H1 (cell line): ENCODE results near the gene SPON2.
A peak's percentile ranks its signal among the peaks of the same experiment; 100 is the strongest.

Experiments
- BRCA1 ChIP-seq: IDR thresholded peaks from 2 replicates; pipeline ENCODE4 v1.6.1; 2012; ENCODE audit warnings: low read depth, low read length, improper control_type of control experiment
- CTCF ChIP-seq, 3 experiments: IDR thresholded peaks; 1 replicate in 2 of 3; 2 replicates in 1 of 3; pipeline versions ENCODE4 v1.5.1 to v1.6.1; 2011; ENCODE audit warnings: low read length in 3 of 3, mild to moderate bottlenecking in 3 of 3, inconsistent platforms in 2 of 3, low read depth in 1 of 3, moderate library complexity in 1 of 3; ENCODE audit not compliant: insufficient read depth in 1 of 3; ENCODE audit errors: control extremely low read depth in 1 of 3
- GABPA ChIP-seq: IDR thresholded peaks from 2 replicates; pipeline ENCODE4 v1.6.1; 2011; ENCODE audit warnings: mild to moderate bottlenecking, low read length, moderate library complexity, borderline replicate concordance; ENCODE audit not compliant: insufficient read depth
- RNF2 ChIP-seq: fragments of 200-900, 300-1000 bp; sonication (generic); IDR thresholded peaks from 2 replicates; pipeline ENCODE4 v1.7.1; 2016; ENCODE audit warnings: borderline replicate concordance, low read depth, mild to moderate bottlenecking, antibody characterized with exemption, low read length; ENCODE audit not compliant: poor library complexity, severe bottlenecking; ENCODE audit errors: missing control alignments

- TF ChIP-seq CTCF (IDR thresholded peaks at IDR 0.05; ENCODE audit: control extremely low read depth in 1 of 3, insufficient read depth in 1 of 3, low read depth in 1 of 3, low read length in 3 of 3), result peak; percentile 89 to 99 (median 97)
- TF ChIP-seq RNF2, result no peak
- TF ChIP-seq GABPA, result no peak
- no peak for TF ChIP-seq BRCA1
These were observed 41.8 kb downstream of the SPON2 start for GRCh38 chr4:1130316-1131186.
